Activated T-cell treated with anti-CD3 and anti-CD28 coated beads for 4 hours (primary cell): ENCODE data around the gene KLHL7.
"Not testable (repeated sequence)": the region's sequence is repeated elsewhere in the genome, so short reads cannot be mapped to it uniquely, and the experiment has no call there.

Experiments
- DNase-seq: peaks from one replicate; pipeline ENCODE4 v3.0.0-alpha.2; 2020

Gene KLHL7

GRCh38 chr7:23109470-23109869 is 3.9 kb downstream of the KLHL7 start:
- no peak for DNase-seq

- DNase-seq: no peak
Measured at GRCh38 chr7:23114896-23115295, 9.3 kb downstream of the KLHL7 start.

- DNase-seq: no peak
Measured at GRCh38 chr7:23115991-23116390, 10.4 kb downstream of the KLHL7 start.

GRCh38 chr7:23117841-23118240 is 12.3 kb downstream of the KLHL7 start:
- no peak for DNase-seq

DNA sequence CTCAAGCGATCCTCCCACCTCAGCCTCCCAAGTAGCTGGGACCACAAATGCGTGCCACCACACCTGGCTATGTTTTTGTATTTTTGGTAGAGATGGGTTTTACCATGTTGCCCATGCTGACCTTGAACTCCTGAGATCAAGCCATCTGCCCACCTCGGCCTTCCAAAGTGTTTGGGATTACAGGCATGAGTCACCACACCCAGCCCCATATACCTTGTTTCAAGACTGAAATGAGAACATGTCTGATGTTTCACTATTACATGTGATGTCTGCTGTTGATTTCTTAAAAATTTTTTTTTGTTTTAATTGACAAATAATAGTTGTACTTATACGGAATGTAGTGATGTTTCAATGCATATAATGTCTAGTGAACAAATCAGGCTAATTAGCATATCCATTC is 14.5 kb downstream of the KLHL7 start:
- no peak for DNase-seq

GRCh38 chr7:23121165-23121564 is 15.6 kb downstream of the KLHL7 start:
- no peak for DNase-seq

DNA sequence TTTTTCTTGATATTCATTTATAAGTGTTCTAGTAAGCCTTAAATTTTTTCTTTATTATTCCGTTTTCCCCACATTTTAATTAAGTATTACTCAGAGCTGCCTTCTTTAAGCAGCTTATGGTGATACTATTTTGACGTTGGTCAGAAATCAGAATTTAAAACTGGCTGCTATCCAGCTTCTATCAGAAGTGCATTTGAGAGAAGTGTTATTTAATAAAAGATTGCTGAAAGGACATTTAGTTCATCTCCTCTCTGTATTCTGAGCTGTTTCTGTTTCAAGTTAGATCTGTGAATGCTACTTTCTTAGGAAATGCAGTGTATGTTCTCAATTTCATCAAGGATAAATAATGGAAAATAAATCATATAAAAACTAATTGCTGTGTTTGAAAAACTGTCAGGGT is 17.4 kb downstream of the KLHL7 start:
- no peak for DNase-seq

DNA sequence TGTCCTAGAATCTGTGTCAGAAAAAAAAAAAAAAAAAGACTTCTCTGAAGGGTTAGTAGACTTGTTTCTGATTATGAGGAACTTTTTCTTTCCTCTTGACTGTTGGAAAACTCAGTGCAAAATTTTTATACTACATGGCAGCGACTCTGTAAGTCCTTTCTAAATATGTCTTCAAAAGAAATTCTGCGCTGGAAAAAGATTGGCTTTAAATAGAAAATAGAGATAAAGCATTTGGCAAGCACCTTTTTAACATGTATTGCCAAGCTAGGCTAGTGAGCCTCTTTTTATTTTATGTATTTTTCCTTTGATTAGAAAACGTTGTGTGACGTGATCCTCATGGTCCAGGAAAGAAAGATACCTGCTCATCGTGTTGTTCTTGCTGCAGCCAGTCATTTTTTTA is 17.9 kb downstream of the KLHL7 start:
- DNase-seq: no peak

DNA sequence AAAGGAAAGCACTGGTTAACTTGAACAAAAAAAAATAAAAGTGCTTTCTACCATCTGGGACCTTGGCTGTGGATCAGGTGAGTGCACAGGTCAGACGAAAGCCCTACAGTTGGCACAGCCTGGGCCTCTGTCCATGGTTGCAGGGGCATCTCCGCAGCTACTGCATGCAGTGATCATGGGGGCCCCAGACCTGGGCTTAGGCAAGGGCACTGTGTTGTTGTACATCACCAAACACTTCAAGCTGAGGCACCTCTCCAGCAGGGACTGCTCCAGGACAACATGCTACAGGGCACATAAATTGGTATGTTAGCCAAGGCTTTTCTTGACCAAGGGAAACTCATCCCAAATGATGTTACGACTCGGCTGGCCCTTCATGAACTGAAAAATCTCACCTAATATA is 23.5 kb downstream of the KLHL7 start:
- no peak for DNase-seq

GRCh38 chr7:23131799-23132198 is 26.2 kb downstream of the KLHL7 start:
- DNase-seq: not testable (repeated sequence)

DNA sequence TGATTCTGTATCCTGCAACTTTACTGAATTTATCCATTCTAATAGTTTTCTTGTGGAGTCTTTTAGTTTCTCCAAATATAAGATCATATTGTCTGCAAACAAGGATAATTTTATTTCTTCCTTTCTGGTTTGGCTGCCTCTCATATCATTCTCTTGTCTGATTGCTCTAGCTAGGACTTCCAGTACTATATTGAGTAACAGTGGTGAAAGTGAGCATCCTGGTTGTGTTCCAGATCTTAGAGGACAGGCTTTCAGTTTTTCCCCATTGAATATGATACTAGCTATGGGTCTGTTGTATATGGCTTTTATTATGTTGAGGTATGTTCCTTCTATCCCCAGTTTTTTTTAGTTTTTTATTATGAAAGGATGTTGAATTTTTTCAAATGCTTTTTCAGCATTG is 28.2 kb downstream of the KLHL7 start:
- no peak for DNase-seq

DNA sequence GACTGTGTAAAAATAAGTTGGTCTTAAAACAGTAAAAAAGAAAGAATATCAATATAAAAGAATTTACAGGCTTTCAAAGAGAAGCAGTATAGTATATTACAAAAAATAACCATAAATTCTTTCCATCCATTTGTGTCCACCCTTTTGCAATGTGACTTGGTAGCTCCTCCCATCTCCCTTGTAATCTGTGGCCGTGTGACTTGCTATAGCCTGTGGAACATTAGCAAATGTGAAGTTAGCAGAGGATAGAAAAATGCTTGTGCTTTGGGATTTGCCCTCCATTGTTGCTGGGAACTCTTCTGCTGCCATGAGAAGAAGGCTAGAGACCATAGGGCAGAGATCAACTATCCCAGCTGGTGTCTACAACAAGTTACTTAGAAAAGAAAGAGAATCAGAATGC is 30.2 kb downstream of the KLHL7 start:
- DNase-seq: no peak

- no peak for DNase-seq
Measured at GRCh38 chr7:23136216-23136615, 30.6 kb downstream of the KLHL7 start.

GRCh38 chr7:23157679-23158078 is 52.1 kb downstream of the KLHL7 start:
- DNase-seq: no peak

- DNase-seq: no peak
Measured at GRCh38 chr7:23158546-23158945, 53.0 kb downstream of the KLHL7 start.

DNA sequence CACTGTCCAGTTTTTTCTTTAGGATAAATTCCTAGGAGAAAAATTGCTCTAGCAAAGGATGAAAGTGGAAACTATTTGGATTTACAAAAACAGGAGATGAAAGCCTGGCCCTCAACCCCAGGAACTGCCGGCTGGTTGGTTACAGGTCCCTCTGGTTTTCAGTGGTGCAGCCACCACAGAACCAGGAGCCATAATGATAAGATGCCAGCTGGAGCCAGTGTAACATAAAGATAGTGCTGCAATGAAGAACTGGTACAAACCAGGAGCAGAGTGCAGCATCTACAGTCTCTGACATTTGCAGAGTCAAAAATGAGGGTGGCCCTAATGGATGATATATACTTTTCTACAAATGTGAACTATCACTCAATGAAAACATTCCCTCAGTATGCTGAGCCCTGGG is 55.9 kb downstream of the KLHL7 start:
- no peak for DNase-seq

DNA sequence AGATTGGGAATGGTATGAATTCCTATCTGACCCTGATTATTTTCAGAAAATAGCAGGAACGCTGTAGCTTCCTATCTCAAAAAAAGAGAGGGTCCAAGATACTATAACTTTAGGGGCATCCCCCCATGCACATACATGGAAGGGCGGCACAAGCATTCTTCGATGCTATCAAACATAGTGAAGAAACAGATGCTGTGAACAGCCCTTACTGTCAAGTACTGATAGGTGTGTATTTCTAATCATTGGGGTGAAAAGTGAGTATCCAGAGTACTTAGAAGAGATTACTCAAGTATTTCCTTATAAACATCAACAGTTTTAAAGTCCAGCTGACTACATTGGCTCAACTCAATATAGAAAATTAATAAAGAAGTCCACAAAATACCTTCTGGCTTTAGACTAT is 59.3 kb downstream of the KLHL7 start:
- no peak for DNase-seq

DNA sequence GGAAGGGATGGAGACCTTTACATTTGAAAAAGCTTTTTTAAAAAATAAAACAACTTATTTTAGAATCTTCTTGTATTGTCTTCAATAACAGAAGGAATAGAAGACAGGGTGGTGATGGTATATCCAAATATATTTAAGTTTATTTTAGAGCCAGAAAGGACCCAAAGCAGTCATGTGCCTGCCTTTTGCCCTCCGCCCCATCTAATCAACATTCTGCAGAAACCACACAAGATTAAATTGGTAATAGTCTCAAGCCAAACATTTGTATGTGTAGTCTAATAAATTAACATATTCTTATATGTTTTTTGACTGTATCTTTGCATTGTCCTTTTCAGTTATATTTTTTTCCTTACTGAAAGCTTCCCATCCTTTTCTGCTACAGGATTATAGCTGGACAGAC is 59.7 kb downstream of the KLHL7 start:
- no peak for DNase-seq

DNA sequence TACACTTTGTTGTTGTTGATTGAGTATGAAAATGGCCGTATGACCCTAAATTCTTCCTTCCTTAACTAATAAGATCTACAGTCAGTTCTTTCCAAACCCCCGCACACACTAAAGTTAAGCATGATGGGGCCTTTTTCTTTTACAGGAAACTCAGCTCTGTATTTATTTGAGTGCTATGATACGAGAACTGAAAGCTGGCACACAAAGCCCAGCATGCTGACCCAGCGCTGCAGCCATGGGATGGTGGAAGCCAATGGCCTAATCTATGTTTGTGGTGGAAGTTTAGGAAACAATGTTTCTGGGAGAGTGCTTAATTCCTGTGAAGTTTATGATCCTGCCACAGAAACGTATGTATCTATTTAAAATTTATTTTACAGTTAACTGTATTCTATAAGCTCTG is 62.1 kb downstream of the KLHL7 start:
- no peak for DNase-seq

DNA sequence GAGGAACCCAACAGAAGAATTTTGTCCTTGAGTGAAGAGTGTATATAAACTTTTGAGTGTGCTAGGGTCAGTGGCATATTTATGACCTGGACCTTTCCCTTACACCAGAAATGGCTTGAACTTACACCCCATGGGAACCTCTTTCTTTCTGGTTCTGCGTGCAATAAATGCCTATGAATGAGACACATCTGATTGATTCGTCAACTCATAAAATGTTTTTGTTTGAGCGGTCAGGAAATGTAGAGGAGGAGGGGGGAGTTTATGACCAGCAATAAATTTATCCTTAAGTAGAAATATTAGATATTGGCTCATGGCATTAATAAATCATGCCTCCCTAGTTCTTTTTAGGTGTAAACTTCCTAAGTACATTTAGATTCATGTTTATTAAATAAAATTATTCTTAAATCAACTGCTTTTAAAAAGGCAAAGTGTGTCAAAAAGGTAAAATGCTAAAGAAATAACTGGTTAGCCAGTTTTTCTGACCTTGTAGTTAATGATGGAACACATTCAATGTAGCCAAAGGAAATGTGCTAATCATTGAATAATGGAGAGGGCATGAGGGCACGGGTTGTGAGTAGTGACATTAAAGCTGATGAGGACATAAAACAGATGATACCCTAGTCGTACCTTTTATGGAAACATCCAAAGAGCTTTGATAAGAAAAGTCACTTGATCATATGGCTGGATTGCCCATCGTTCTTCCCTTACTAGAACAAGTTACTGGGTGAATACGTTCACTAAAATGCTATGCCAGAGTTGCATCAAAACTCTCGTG is 62.7 kb downstream of the KLHL7 start:
- no peak for DNase-seq

GRCh38 chr7:23175938-23176337 is 70.4 kb downstream of the KLHL7 start:
- DNase-seq: no peak

- peak; percentile 93 for DNase-seq
Measured at GRCh38 chr7:23181684-23182553, 76.3 kb downstream of the KLHL7 start, which contains the start of gene NUP42. Gene NUP42, plus strand, starts transcription at chr7:23182048. Its CDS starts 38 bp downstream, at chr7:23182086.

GRCh38 chr7:23183279-23184012 is 77.9 kb downstream of the KLHL7 start:
- DNase-seq: no peak

- DNase-seq: no peak
Measured at GRCh38 chr7:23184291-23184690, 78.7 kb downstream of the KLHL7 start.
